DND-41 (cell line): Measurements from ENCODE around the gene ANKDD1A.

Source experiments
- ATAC-seq: fragments of 200-7000 bp; cut with Tn5 transposase; 3 replicates; pipeline ENCODE4 v1.9.1; 2021; ENCODE audit warnings: low read depth; ENCODE audit not compliant: insufficient read depth
- DNase-seq: peaks from one replicate; pipeline ENCODE4 v3.0.0-alpha.2; 2020
- H2AFZ ChIP-seq: 2 replicates; pipeline ENCODE4 v1.6.0; 2012; ENCODE audit warnings: low read depth, low read length
- H3K27ac ChIP-seq: 2 replicates; pipeline ENCODE4 v1.5.1; 2012; ENCODE audit warnings: low read length, inconsistent platforms
- H3K27me3 ChIP-seq: fragments of 200-600 bp; sonication (generic); 2 replicates; pipeline ENCODE4 v1.6.0; 2012; ENCODE audit warnings: low read length, mild to moderate bottlenecking, inconsistent platforms; ENCODE audit not compliant: insufficient read depth, poor library complexity
- H3K36me3 ChIP-seq: 2 replicates; pipeline ENCODE4 v1.5.1; 2012; ENCODE audit warnings: low read length, inconsistent platforms; ENCODE audit not compliant: insufficient read depth
- H3K4me1 ChIP-seq: 2 replicates; pipeline ENCODE4 v1.5.1; 2012; ENCODE audit warnings: mild to moderate bottlenecking, low read length; ENCODE audit not compliant: insufficient read depth
- H3K4me2 ChIP-seq: 2 replicates; pipeline ENCODE4 v1.6.0; 2012; ENCODE audit warnings: mild to moderate bottlenecking, moderate library complexity, low read length, inconsistent platforms; ENCODE audit not compliant: insufficient read depth
- H3K4me3 ChIP-seq, 2 experiments: fragments of 200-600 bp in 1 of 2; shearing (Covaris generic) in 1 of 2; 2 replicates each; pipeline ENCODE4 v1.5.1; 2012 to 2016; ENCODE audit warnings: inconsistent platforms in 2 of 2, low read length in 2 of 2, mild to moderate bottlenecking in 2 of 2, low read depth in 1 of 2, moderate library complexity in 1 of 2
- H3K79me2 ChIP-seq: 2 replicates; pipeline ENCODE4 v1.6.0; 2012; ENCODE audit warnings: low read length, inconsistent platforms; ENCODE audit not compliant: insufficient read depth
- H3K9ac ChIP-seq: 2 replicates; pipeline ENCODE4 v1.6.0; 2012; ENCODE audit warnings: low read depth, mild to moderate bottlenecking, inconsistent platforms, low read length, moderate library complexity
- H3K9me3 ChIP-seq: 2 replicates; pipeline ENCODE4 v1.5.1; 2012; ENCODE audit warnings: low read length, moderate library complexity, mild to moderate bottlenecking, inconsistent platforms; ENCODE audit not compliant: insufficient read depth, severe bottlenecking
- H4K20me1 ChIP-seq: 2 replicates; pipeline ENCODE4 v1.6.0; 2012; ENCODE audit warnings: low read length; ENCODE audit not compliant: insufficient read depth
- CTCF ChIP-seq: IDR thresholded peaks from 2 replicates; pipeline ENCODE4 v1.5.1; 2012; ENCODE audit warnings: borderline replicate concordance, low read length, moderate library complexity, mild to moderate bottlenecking; ENCODE audit not compliant: poor library complexity, severe bottlenecking; ENCODE audit errors: extremely low read depth
- EZH2 ChIP-seq: IDR thresholded peaks from 3 replicates; pipeline ENCODE4 v1.6.1; 2012; ENCODE audit warnings: borderline replicate concordance, low read depth, mild to moderate bottlenecking, moderate library complexity, low read length, inconsistent platforms; ENCODE audit not compliant: severe bottlenecking

ANKDD1A gene

GRCh38 chr15:64981812-64982431 is 70.2 kb downstream of the ANKDD1A start:
- peaks cover 14% of the 10 kb centered on the region for H3K79me2 ChIP-seq
- peaks cover 28% of the 10 kb centered on the region for H3K36me3 ChIP-seq
- no peak overlapping the region for H2AFZ ChIP-seq
- H3K4me2 ChIP-seq, result no peak overlapping the region
- H3K9me3 ChIP-seq, result no peaks in the 10 kb centered on the region
- DNase-seq (no peak), ATAC-seq (no peak)
- peaks cover 3% of the 10 kb centered on the region for H3K4me1 ChIP-seq
- H3K4me3 ChIP-seq, result no peak overlapping the region
- no peak overlapping the region for H3K9ac ChIP-seq
- TF ChIP-seq CTCF, result no peak
- no peak for TF ChIP-seq EZH2
- H3K27ac ChIP-seq, result no peak overlapping the region
- no peaks in the 10 kb centered on the region for H3K27me3 ChIP-seq
- no peaks in the 10 kb centered on the region; the same call in 1 of the 2 replicates for H4K20me1 ChIP-seq

DNA sequence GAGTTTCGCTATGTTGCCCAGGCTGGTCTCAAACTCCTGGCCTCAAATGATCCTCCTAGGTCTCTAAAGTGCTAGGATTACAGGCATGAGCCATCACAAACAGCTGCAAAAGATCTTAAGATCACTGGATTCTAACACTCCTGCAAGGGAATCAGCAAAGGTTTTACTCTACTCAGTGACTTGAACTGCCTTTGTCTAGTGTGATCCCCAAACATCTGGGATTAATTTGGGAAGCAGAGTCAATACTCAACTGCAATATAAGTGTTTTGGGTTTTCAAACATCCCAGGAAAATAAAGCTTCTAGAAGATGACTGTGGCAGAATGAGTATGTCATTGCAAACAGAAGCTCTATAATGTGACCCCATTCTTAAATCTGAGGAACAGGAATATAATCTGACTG is 70.8 kb downstream of the ANKDD1A start:
- H3K27ac ChIP-seq, result no peak overlapping the region
- no peak for ATAC-seq
- H3K9ac ChIP-seq, result no peak overlapping the region

DNA sequence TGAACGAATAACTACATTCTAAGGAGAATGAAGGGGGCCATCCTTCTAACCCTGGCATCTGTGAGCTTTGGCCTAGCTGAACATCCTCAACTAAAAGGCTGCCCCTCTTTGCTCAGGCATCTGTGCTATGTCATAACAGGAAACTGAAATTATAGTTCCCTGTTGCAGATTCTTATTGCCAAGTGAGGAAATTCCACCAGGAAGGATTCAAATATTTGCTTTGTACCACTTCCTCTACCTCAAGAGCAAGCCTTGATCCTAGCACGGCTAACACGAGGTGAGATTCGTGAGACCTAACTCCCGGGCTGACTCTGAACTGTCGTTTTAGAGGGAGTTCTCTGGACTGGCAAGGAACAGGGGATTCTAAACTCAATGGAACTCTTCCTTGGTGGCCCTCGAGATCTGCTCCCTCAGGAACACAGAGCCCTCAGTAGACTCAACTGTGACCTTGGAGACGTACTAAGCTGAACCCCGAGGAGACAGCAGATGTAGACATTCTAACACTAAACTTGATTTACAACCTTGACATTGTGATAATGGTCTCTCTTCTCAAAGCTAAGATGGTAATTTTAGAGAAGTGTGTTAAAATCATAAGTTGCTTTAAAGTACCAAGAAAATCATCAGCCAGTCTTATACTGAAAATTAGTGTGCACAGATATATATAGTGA is 73.8 kb downstream of the ANKDD1A start:
- Histone ChIP-seq H3K36me3 (peaks cover 6% of the 10 kb centered on the region; the same call in 1 of the 2 replicates), H3K4me2 (no peak overlapping the region), H3K4me3 (no peak overlapping the region), H4K20me1 (no peaks in the 10 kb centered on the region; the same call in 1 of the 2 replicates), H3K79me2 (peaks cover 36% of the 10 kb centered on the region), H3K27me3 (no peaks in the 10 kb centered on the region), H3K9me3 (no peaks in the 10 kb centered on the region), H3K9ac (no peak overlapping the region), H2AFZ (no peak overlapping the region), H3K27ac (no peak overlapping the region), H3K4me1 (peaks cover 31% of the 10 kb centered on the region)
- TF ChIP-seq CTCF (no peak), EZH2 (no peak)
- DNase-seq (no peak), ATAC-seq (no peak)

More for the DNA sequence above, 70.8 kb downstream of the ANKDD1A start:
- peaks cover 25% of the 10 kb centered on the region for H3K36me3 ChIP-seq
- no peaks in the 10 kb centered on the region for H3K27me3 ChIP-seq
- no peaks in the 10 kb centered on the region; the same call in 1 of the 2 replicates for H4K20me1 ChIP-seq
- no peak overlapping the region for H3K4me2 ChIP-seq
- peaks cover 8% of the 10 kb centered on the region for H3K4me1 ChIP-seq
- H3K4me3 ChIP-seq, result no peak overlapping the region
- H2AFZ ChIP-seq, result no peak overlapping the region
- H3K9me3 ChIP-seq, result no peaks in the 10 kb centered on the region
- no peak for DNase-seq
- TF ChIP-seq EZH2 (no peak), CTCF (no peak)
- peaks cover 20% of the 10 kb centered on the region for H3K79me2 ChIP-seq
